Posterior vena cava (tissue), 2 donors: Measurements from ENCODE around the gene MAGT1. TPM values are rescaled to one million over a fixed set of nuclear protein-coding genes. Genes with fewer than 3 reads are reported as not detected.
"Not testable (repeated sequence)": the region's sequence is repeated elsewhere in the genome, so short reads cannot be mapped to it uniquely, and the experiment has no call there.

Source experiments
- DNase-seq: peaks from one replicate; pipeline ENCODE4 v3.0.0-alpha.2; 2020; ENCODE audit warnings: low spot score
- intact Hi-C, 2 donors: fragments of 100-400 bp; cut with DNase I; formaldehyde crosslinking; loops; one replicate each; pipeline versions ENCODE4 v1.14.1 to v1.14.2; 2022 to 2023
- total RNA-seq, 2 donors: library from RNA; stranded (reverse); fragmentation: NEBNext Ultra II Directional; extraction: Animal tissue kit (Norgen Biotek cat#: 25700); gene quantifications; one replicate each; pipeline ENCODE4 v1.2.1, GENCODE V29; 2021
- donor health status: DM: yes; HTN: yes; CAD: no.
- donor health status: DM: yes; HTN: yes; CAD: no.

MAGT1 gene
- total RNA-seq, 2 donors from 2014 or later = 46.3 to 58.1 TPM

DNA sequence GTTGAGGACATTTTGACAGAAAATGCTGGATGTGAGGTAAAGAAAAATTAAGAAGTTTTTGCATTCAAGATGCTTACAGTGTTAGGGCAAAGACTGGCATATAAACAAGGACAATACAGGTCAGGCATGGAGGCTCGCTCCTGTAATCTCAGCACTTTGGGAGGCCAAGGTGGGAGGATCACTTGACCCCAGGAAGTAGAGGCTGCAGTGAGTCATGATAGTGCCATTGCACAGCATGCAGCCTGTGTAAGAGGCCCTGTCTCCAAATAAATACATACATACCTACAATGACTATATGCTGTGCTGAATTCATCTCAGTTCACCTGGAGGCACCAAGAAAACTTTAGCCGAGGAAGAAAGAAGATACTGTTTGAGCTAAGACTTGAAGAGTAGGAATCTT is 2.3 kb downstream of the MAGT1 start:
- intact Hi-C loops = no loop called here
- no peak for DNase-seq

GRCh38 chrX:77881418-77881817 is 13.8 kb downstream of the MAGT1 start:
- DNase-seq, intact Hi-C loops: not testable (repeated sequence)

DNA sequence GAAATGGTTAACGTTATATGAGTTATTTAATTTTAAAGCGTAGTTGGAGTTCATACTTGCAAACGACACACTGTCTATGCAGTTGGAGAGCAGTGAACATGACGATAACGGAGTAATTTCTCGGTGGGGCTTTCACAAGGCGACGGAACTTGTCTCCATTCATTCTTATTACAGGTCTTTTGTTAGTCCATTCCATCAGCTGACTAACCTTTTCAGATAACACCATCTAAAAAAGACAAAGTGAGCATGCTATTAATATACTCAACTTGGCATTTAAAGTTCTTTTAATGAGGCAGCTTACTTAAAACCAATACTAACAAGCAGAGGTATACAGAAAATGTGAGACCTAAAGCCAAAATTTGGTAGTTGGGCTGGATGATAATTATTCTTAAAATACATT is 19.9 kb downstream of the MAGT1 start:
- intact Hi-C loops = no loop called here
- no peak for DNase-seq

GRCh38 chrX:77831544-77831943 is 63.7 kb downstream of the MAGT1 start:
- intact Hi-C loops = loop anchor here in 1 of 2 donors (10.0 kb wide), 1 partner anchor 317 kb away; no protein-coding TSS in a partner anchor

GRCh38 chrX:77821989-77822388 is 73.2 kb downstream of the MAGT1 start:
- intact Hi-C loops, DNase-seq: not testable (repeated sequence)

More at GRCh38 chrX:77831544-77831943, 63.7 kb downstream of the MAGT1 start:
- not testable (repeated sequence) for DNase-seq

DNA sequence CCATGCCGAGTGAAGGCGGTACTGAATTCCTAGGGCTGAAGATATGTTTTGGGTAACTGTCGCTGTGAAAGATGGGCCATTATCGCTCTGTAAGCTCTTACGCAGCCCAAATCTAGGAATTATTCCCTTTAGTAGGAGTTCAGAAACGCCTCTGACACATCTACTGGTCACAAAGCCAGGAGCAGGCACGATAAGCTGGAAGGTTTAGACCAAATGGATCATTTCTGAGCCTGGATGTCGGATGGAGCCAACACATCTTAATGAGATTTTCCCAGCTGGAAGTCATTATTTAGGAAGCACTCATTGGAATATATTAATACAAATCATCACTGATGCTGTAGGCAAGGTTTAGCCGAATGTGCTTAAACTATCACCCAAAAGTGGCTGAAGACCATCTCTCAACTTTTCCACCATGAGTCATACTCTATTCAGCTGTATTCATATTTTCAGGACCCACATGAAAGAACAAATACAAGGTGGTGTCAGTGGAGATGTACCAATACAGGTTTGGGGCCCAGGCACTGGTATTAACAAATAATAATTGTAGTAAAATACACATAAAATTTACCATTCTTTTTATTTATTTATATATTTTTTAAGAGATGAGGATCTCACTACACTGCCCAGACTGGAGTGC is 75.0 kb downstream of the MAGT1 start:
- intact Hi-C loops = no loop called here
- DNase-seq = no peak

GRCh38 chrX:77814210-77814609 is 81.0 kb downstream of the MAGT1 start:
- intact Hi-C loops = no loop called here

DNA sequence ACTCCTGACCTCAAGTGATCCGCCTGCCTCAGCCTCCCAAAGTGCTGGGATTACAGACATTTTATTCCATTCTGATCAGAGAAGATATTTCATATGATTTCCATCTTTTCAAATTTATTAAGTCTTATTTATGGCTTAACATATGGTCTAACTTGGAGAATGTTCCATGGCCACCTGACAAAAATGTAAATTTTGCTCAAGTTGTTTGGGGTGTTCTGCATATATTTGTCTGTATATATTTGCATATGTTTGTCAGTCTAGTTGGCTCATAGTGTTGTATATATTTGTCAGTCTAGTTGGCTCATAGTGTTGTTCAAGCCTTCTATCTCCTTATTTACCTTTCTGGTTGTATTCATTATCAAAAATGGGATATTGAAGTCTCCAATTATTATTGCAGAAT is 93.0 kb downstream of the MAGT1 start:
- no peak for DNase-seq
- intact Hi-C loops = no loop called here

More at GRCh38 chrX:77814210-77814609, 81.0 kb downstream of the MAGT1 start:
- no peak for DNase-seq

DNA sequence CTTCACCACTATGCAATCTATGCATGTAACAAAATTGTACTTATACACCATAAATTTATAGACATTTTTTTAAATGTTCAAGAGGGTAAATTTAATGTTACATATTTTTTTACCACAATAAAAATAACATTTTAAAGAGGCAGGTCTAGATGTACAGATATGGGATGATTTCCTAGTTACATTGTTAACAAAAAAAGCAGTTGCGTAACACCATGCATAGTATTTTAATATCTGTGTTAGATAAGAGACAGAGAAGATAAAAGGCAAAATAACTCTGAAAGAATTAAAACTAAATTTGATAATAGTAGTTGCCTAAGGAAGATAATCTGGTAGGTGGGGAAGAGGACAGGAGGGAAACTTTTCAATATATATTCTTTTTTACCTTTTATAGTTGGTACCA is 100.1 kb downstream of the MAGT1 start:
- intact Hi-C loops = no loop called here
- DNase-seq = no peak

DNA sequence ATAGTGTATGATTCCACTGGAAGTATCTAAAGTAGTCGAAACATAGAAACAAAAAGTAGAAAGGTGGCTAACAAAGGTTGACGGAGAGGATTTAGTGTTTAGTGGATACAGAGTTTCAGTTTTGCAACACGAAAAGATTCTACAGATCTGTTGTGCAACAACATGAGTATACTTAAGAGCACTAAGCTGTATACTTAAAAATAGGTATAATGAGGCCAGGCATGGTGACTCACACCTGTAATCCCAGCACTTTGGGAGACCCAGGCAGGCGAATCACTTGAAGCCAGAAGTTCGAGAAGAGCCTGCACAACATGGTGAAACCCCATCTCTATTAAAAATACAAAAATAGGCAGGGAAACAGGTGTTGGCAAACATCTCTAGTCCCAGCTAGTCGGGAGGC is 101.3 kb downstream of the MAGT1 start:
- DNase-seq = no peak
- intact Hi-C loops = no loop called here

- intact Hi-C loops = no loop called here
Measured at GRCh38 chrX:77788050-77788449, 107.2 kb downstream of the MAGT1 start.

DNA sequence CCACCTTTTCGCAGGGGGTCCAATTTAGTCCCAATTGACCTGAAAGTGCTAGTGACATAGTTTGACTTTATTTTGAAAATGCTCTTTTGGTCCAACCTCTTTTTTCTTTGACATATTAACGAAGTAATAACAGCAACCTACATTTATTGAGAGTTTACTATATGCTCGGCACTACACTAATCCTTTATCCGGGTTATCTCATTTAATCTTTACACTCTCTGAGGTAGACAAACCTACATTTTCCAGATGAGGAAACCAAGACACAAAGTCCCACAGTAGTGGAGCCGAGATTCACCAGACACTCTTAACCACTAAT is 108.9 kb downstream of the MAGT1 start:
- intact Hi-C loops = no loop called here

More at GRCh38 chrX:77788050-77788449, 107.2 kb downstream of the MAGT1 start:
- DNase-seq = no peak

DNA sequence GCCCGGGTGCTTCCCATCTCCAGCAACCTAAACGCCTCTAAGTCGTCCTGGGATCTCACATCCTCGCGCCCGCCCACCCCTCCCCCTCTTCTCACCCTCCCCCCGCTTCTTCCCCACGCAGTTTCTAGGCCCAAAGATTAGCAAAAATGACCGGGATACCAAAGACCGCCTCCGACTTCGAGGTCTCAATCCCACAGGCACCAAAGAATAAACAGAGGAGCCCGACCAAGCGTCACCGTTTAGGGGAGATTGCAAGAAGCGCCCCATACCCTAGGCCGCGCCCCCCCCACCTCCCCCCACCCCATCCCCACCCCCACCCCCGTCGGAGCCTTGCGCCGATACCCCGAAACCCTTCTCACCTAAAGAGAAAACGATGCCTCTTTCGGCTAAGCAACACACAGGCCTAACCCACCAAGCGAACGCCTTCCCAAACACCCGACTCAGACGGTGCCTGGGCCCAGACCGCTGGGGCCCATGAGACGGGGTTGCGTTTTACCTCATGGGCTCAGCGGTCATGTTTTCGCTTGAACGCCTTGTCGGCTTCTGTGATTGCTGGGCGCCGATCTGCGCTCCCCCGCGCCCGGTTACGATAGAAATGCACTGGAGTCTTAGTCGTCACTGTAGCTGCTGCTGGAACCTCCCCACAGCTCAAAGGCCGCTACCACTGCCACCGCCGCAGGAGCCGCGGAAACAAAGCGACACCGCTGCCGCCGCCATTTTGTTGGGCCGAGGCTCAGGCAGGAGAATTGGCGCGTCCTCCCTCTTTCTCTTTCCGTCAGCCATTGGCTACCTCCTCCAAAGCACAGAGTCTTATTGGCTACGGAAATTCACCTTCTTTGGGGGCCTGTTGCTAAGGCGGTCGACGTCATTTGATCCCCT is 109.5 kb downstream of the MAGT1 start, which contains the start of gene ATRX:
ATRX (minus strand) TSS at position 731 of the 879 bp plus-strand sequence; CDS start at position 516, 215 bp downstream.
- intact Hi-C loops = no loop called here
- peak; percentile 87 for DNase-seq

More for the DNA sequence above, 108.9 kb downstream of the MAGT1 start:
- no peak for DNase-seq

- DNase-seq = no peak
- intact Hi-C loops = no loop called here
Measured at GRCh38 chrX:77779695-77780094, 115.5 kb downstream of the MAGT1 start.

GRCh38 chrX:77776659-77777058 is 118.6 kb downstream of the MAGT1 start:
- DNase-seq = no peak
- intact Hi-C loops = no loop called here

Other genes starting within 250 kb of the MAGT1 start
- 10 to 100 TPM; 89.2 to 94.2 TPM for gene ATRX, start 109.2 kb downstream of the MAGT1 start, total RNA-seq
- gene COX7B, start 4.0 kb upstream of the MAGT1 start, total RNA-seq = 100 to 1,000 TPM; 276 to 335 TPM
- gene ATP7A, start 15.3 kb upstream of the MAGT1 start, total RNA-seq = 10 to 100 TPM; 10.8 to 11.9 TPM
- not detected for gene PGAM4, start 74.2 kb upstream of the MAGT1 start, total RNA-seq
- 100 to 1,000 TPM; 222 to 323 TPM for gene PGK1, start 208.8 kb upstream of the MAGT1 start, total RNA-seq
- gene TAF9B, start 244.2 kb upstream of the MAGT1 start, total RNA-seq = 10 to 100 TPM; 28.3 to 30.4 TPM